ENCODE results near the gene MAG.

Gene MAG

GRCh38 chr19:35360880-35361420 lies 69.0 kb downstream of the MAG start:
- no peak overlapping the region for H3K4me3 ChIP-seq (ENCODE audit: low read length in 2 of 2)
- H3K27me3 ChIP-seq (ENCODE audit: control insufficient read depth in 2 of 2, insufficient read depth in 2 of 2, low read length in 2 of 2), result no peaks in the 10 kb centered on the region
- H3K9ac ChIP-seq (ENCODE audit: low read depth in 1 of 2, low read length in 2 of 2), result no peak overlapping the region
- no peaks in the 10 kb centered on the region for H3K4me1 ChIP-seq (ENCODE audit: control insufficient read depth in 2 of 2, insufficient read depth in 2 of 2, low read length in 2 of 2)
- no peaks in the 10 kb centered on the region for H3K9me3 ChIP-seq (ENCODE audit: control insufficient read depth in 2 of 2, low read length in 2 of 2)
- H3K36me3 ChIP-seq (ENCODE audit: control insufficient read depth in 2 of 2, insufficient read depth in 2 of 2, low read length in 2 of 2), result no peaks in the 10 kb centered on the region
- no peak overlapping the region for H3K27ac ChIP-seq (ENCODE audit: low read depth in 2 of 2, low read length in 2 of 2)

- Histone ChIP-seq H3K9me3 (ENCODE audit: control insufficient read depth in 2 of 2, low read length in 2 of 2) (no peaks in the 10 kb centered on the region), H3K9ac (ENCODE audit: low read depth in 1 of 2, low read length in 2 of 2) (no peak overlapping the region), H3K36me3 (ENCODE audit: control insufficient read depth in 2 of 2, insufficient read depth in 2 of 2, low read length in 2 of 2) (no peaks in the 10 kb centered on the region), H3K27me3 (ENCODE audit: control insufficient read depth in 2 of 2, insufficient read depth in 2 of 2, low read length in 2 of 2) (no peaks in the 10 kb centered on the region), H3K4me1 (ENCODE audit: control insufficient read depth in 2 of 2, insufficient read depth in 2 of 2, low read length in 2 of 2) (no peaks in the 10 kb centered on the region), H3K4me3 (ENCODE audit: low read length in 2 of 2) (no peak overlapping the region), H3K27ac (ENCODE audit: low read depth in 2 of 2, low read length in 2 of 2) (no peak overlapping the region)
Measured at GRCh38 chr19:35362261-35363000, 70.5 kb downstream of the MAG start.

- no peaks in the 10 kb centered on the region for H3K4me1 ChIP-seq (ENCODE audit: control insufficient read depth in 2 of 2, insufficient read depth in 2 of 2, low read length in 2 of 2)
- no peaks in the 10 kb centered on the region for H3K27me3 ChIP-seq (ENCODE audit: control insufficient read depth in 2 of 2, insufficient read depth in 2 of 2, low read length in 2 of 2)
- no peak overlapping the region for H3K4me3 ChIP-seq (ENCODE audit: low read length in 2 of 2)
- H3K27ac ChIP-seq (ENCODE audit: low read depth in 2 of 2, low read length in 2 of 2), result no peak overlapping the region
- no peaks in the 10 kb centered on the region for H3K36me3 ChIP-seq (ENCODE audit: control insufficient read depth in 2 of 2, insufficient read depth in 2 of 2, low read length in 2 of 2)
- H3K9ac ChIP-seq (ENCODE audit: low read depth in 1 of 2, low read length in 2 of 2), result no peak overlapping the region
- H3K9me3 ChIP-seq (ENCODE audit: control insufficient read depth in 2 of 2, low read length in 2 of 2), result no peaks in the 10 kb centered on the region
Measured at GRCh38 chr19:35363001-35363590, 71.1 kb downstream of the MAG start.
